Measurements from ENCODE around the gene PRDM15. TPM values are rescaled to one million over a fixed set of nuclear protein-coding genes. Genes with fewer than 3 reads are reported as not detected.

The PRDM15 gene
- total RNA-seq, 1 donor from 2014 or later, result 20.5 TPM

GRCh38 chr21:41825216-41825615, 53.9 kb downstream of the PRDM15 start:
- TF ChIP-seq, protein P1, sequence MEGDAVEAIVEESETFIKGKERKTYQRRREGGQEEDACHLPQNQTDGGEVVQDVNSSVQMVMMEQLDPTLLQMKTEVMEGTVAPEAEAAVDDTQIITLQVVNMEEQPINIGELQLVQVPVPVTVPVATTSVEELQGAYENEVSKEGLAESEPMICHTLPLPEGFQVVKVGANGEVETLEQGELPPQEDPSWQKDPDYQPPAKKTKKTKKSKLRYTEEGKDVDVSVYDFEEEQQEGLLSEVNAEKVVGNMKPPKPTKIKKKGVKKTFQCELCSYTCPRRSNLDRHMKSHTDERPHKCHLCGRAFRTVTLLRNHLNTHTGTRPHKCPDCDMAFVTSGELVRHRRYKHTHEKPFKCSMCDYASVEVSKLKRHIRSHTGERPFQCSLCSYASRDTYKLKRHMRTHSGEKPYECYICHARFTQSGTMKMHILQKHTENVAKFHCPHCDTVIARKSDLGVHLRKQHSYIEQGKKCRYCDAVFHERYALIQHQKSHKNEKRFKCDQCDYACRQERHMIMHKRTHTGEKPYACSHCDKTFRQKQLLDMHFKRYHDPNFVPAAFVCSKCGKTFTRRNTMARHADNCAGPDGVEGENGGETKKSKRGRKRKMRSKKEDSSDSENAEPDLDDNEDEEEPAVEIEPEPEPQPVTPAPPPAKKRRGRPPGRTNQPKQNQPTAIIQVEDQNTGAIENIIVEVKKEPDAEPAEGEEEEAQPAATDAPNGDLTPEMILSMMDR (IDR thresholded peaks at IDR 0.05), result no peak
- H3K4me3 ChIP-seq, result no peak overlapping the region
- no peaks in the 10 kb centered on the region for H3K27me3 ChIP-seq
- intact Hi-C loops (cut with DNase I), result no loop called here
- no peak overlapping the region for H3K27ac ChIP-seq
- H3K9me3 ChIP-seq, result no peaks in the 10 kb centered on the region
- no peak for DNase-seq (ENCODE audit: low spot score in 2 of 2)
- no peaks in the 10 kb centered on the region for H3K4me1 ChIP-seq
- H3K36me3 ChIP-seq, result peaks cover 0 to 3% of the 10 kb centered on the region in 2 donors

DNA sequence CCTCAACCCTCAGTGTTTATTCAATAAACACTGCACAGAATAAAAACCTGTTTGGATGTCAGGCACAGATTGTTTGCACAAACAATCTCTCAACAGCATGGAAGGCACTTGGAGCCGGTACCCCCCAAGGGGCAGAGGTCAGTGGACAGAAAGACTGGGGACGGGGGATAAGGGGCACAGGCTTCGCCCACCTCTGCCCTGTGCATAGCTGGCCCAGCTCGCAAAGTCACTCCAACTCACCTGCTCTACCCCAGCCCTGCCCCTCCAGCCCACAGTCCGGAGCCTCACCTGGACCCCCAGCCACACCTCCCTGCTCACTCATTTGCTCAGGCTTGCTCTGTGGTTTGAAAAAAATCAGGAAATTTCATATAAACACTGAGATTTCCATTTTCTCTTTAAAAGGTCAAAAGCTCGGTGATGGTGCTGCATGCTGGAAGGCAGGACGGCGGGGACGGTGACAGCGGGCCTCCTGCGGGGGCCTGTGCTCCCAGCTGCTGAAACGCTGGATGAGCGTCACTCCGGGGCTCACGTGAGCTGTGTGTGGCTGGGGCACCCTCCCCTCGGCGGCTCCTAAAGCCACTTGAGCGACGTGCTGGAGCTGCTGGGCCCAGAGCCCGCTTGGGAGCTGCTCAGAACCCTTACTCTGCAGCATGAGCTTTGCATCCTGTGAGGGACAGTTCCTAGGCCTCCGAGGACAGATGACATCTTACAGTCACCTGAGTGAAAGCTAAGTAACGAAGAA, 54.5 kb downstream of the PRDM15 start:
- TF ChIP-seq, protein P1 (IDR thresholded peaks at IDR 0.05), result no peak
- H3K4me3 ChIP-seq, result no peak overlapping the region
- no peaks in the 10 kb centered on the region for H3K27me3 ChIP-seq
- no peaks in the 10 kb centered on the region for H3K4me1 ChIP-seq
- no peak for DNase-seq (ENCODE audit: low spot score in 2 of 2)
- H3K9me3 ChIP-seq, result no peaks in the 10 kb centered on the region
- no peak overlapping the region for H3K27ac ChIP-seq
- intact Hi-C loops (cut with DNase I), result no loop called here
- H3K36me3 ChIP-seq, result peaks cover 3% of the 10 kb centered on the region in 2 donors

DNA sequence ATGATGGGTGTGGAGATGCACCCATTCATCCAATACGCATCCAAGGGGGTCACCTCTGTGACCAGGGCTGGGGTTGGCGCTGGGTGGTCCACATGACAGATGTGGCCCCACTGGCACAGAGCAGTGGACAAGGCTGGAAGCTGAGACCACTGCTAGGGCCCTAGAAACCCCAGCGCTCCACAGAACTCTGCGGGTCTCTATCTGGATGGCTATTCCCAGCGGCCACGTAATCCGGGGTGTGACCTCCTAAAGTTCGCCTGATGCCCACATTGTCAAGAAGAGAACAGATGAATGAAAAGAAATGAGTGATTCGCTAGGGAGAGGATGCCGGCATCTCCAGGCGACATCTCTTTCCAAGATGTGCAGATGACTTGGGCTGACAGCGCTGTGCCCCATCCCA, 55.2 kb downstream of the PRDM15 start:
- Histone ChIP-seq H3K4me3 (no peak overlapping the region), H3K4me1 (no peaks in the 10 kb centered on the region), H3K9me3 (no peaks in the 10 kb centered on the region), H3K36me3 (peaks cover 3 to 7% of the 10 kb centered on the region in 2 donors), H3K27me3 (no peaks in the 10 kb centered on the region), H3K27ac (no peak overlapping the region)
- TF ChIP-seq, protein P1 (IDR thresholded peaks at IDR 0.05), result no peak
- DNase-seq (ENCODE audit: low spot score in 2 of 2), result no peak
- intact Hi-C loops (cut with DNase I), result no loop called here

- H3K27me3 ChIP-seq, result no peaks in the 10 kb centered on the region
- no peaks in the 10 kb centered on the region for H3K4me1 ChIP-seq
- no peaks in the 10 kb centered on the region for H3K9me3 ChIP-seq
- H3K27ac ChIP-seq, result no peak overlapping the region
- TF ChIP-seq, protein P1 (IDR thresholded peaks at IDR 0.05), result no peak
- peaks cover 3 to 7% of the 10 kb centered on the region in 2 donors for H3K36me3 ChIP-seq
- DNase-seq (ENCODE audit: low spot score in 2 of 2), result no peak
- no peak overlapping the region for H3K4me3 ChIP-seq
- intact Hi-C loops (cut with DNase I), result no loop called here
Measured at GRCh38 chr21:41823166-41823565, 56.0 kb downstream of the PRDM15 start.

DNA sequence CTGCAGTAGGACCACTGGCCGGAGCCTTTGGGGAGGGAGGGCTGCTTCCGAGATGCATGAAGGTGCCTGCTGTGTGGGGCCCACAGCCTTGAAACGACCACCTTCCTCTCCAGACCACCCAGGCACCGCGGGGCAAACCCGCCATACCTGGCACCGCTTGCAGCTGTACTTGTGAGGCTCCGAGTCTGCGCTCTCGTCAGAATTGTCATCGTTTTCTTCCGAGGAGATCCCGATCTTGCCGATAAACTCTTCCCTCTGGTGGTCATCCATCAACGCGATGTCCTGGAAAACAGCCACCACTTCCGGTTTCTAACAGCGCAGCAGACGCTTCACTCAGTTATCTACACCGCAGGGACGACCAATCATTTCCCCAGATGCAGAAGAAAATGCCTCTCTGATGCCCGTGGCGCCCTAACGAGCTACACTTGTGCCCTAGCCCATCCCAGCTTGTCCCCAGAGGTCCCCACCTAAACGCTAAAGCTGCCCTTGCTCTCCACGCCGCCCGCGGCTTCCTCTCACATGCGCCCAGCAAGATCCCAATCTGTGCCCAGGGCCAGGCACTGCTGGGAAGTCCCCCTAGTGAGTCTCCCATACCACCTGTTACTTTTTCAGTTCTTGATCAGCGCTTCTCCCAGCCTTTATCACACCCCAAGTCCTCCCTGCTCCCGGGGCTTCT, 57.2 kb downstream of the PRDM15 start:
- TF ChIP-seq, protein P1 (IDR thresholded peaks at IDR 0.05), result no peak
- peaks cover 0 to 7% of the 10 kb centered on the region in 2 donors for H3K36me3 ChIP-seq

More for the DNA sequence above, 57.2 kb downstream of the PRDM15 start:
- no peak for DNase-seq (ENCODE audit: low spot score in 2 of 2)
- H3K27me3 ChIP-seq, result no peaks in the 10 kb centered on the region
- H3K27ac ChIP-seq, result no peak overlapping the region
- intact Hi-C loops (cut with DNase I), result no loop called here
- H3K9me3 ChIP-seq, result no peaks in the 10 kb centered on the region
- peaks cover 0 to 1% of the 10 kb centered on the region in 2 donors for H3K4me1 ChIP-seq
- no peak overlapping the region for H3K4me3 ChIP-seq

Measured in ascending aorta (tissue), 2 donors.